ENCODE results near the gene CERK. TPM values are rescaled to one million over a fixed set of nuclear protein-coding genes. Genes with fewer than 3 reads are reported as not detected.

Gene CERK
- total RNA-seq, 1 donor from 2014 or later, result 26.1 TPM

- Histone ChIP-seq H3K4me3 (no peak overlapping the region), H3K9me3 (no peaks in the 10 kb centered on the region), H3K36me3 (peaks cover 8% of the 10 kb centered on the region), H3K27me3 (ENCODE audit: low read depth) (no peaks in the 10 kb centered on the region), H3K4me1 (peaks cover 6% of the 10 kb centered on the region), H3K27ac (no peak overlapping the region)
- intact Hi-C loops (cut with DNase I), result no loop called here
- DNase-seq (no peak), ATAC-seq (peak in 1 of 2 donors; percentile 11)
- TF ChIP-seq CTCF (IDR thresholded peaks at IDR 0.05), result no peak
Observed at GRCh38 chr22:46641811-46642266, 96.2 kb downstream of the CERK start.

DNA sequence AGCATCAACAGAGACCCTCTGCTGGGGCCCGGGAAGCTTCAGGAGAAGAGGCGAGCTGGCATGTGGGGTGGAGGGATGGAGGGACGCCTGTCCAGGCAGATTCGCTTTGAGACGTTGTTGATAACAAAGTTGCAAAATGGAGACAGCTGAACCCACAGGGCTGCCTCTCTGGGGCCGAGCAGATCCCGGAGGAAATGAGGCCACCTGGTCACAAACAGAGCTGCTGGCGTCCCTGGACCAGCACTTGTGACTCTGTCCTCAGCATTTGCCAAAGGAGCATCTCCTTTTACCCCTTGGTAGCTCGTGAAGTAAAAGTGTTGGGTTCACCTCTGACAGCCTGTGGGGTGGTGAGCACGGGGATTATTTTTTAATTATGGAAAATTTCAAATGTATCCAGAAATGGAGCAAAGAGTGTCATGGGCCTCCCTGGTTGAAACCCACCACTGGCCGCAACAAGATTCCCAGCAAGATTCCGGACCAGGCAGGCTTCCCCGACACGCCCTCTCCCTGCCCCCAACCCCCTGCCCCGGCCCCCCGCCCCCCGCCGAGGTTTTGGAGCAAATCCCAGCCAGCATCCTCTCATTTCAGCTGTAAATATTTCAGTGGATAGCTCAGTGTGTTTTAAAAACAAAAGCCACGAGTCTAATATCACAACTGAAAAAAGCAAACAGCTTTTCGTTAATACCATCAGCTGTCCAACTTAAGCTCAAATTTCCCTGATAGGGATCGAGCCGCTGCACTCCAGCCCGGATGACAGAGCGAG is 97.6 kb downstream of the CERK start:
- Histone ChIP-seq H3K4me1 (peaks cover 6% of the 10 kb centered on the region), H3K27ac (no peak overlapping the region), H3K4me3 (no peak overlapping the region), H3K36me3 (peaks cover 8% of the 10 kb centered on the region), H3K27me3 (ENCODE audit: low read depth) (no peaks in the 10 kb centered on the region), H3K9me3 (no peaks in the 10 kb centered on the region)
- DNase-seq, result no peak
- no peak for TF ChIP-seq CTCF (IDR thresholded peaks at IDR 0.05)
- no peak for ATAC-seq
- intact Hi-C loops (cut with DNase I), result no loop called here

- intact Hi-C loops (cut with DNase I), result no loop called here
- ATAC-seq (no peak), DNase-seq (no peak)
- Histone ChIP-seq H3K9me3 (no peaks in the 10 kb centered on the region), H3K36me3 (peaks cover 8% of the 10 kb centered on the region), H3K4me1 (peaks cover 6% of the 10 kb centered on the region), H3K27ac (no peak overlapping the region), H3K27me3 (ENCODE audit: low read depth) (no peaks in the 10 kb centered on the region), H3K4me3 (no peak overlapping the region)
- TF ChIP-seq CTCF (IDR thresholded peaks at IDR 0.05), result no peak
Observed at GRCh38 chr22:46639843-46640242, 98.2 kb downstream of the CERK start.

GRCh38 chr22:46638601-46639431 is 99.2 kb downstream of the CERK start:
- peaks cover 15% of the 10 kb centered on the region for H3K4me1 ChIP-seq
- DNase-seq (peak; percentile 76), ATAC-seq (peak; percentile 43 to 75)
- peaks cover 8% of the 10 kb centered on the region for H3K36me3 ChIP-seq
- H3K27me3 ChIP-seq (ENCODE audit: low read depth), result no peaks in the 10 kb centered on the region
- no peak overlapping the region for H3K27ac ChIP-seq
- TF ChIP-seq CTCF (IDR thresholded peaks at IDR 0.05), result no peak
- H3K9me3 ChIP-seq, result no peaks in the 10 kb centered on the region
- intact Hi-C loops (cut with DNase I), result no loop called here
- no peak overlapping the region for H3K4me3 ChIP-seq

DNA sequence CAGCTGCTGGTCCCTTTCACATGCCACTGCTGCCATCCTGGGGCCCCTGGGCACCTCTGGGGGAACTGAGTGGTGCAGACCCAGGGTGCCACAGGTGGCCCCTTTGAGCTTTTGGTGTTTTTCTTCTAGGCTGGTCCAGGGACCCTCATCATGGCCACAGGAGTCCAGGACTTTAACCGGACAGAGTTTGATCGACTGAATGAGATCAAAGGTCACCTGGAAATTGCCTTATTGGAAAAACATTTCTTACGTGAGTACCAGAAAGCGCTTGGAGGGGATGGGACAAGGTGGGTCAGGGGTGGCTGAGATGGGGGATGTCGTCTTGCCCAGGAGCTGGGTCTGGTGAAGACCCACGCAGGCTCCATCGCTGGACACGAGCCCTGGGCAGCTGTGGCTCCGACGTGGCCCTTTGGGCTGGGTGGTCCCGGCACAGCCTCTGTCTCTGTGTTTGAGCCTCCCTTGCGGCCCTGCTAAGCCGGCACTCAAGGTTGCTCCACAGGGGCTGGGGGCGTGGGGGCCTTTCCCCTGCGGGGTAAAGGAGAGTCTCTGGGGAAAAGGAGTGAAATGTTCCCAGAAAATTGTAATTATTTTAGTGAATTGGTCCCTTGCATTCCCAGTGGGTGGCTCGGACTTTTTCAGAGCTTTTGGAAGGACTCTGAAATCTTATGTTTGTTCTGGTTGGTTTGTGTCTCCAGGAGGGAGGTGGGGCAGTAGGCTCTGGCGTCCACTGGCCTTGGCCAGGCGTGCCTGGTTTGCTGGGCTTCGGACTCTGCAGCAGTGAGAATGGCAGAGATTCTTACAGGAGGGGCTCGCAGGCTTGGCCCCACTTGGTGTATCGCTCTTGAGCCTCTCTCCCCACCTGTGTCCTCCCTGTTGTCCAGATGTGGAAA is 100.1 kb downstream of the CERK start:
- Histone ChIP-seq H3K4me1 (peaks cover 18% of the 10 kb centered on the region), H3K36me3 (peaks cover 8% of the 10 kb centered on the region), H3K27me3 (ENCODE audit: low read depth) (no peaks in the 10 kb centered on the region), H3K4me3 (no peak overlapping the region), H3K9me3 (no peaks in the 10 kb centered on the region), H3K27ac (no peak overlapping the region)
- TF ChIP-seq CTCF (IDR thresholded peaks at IDR 0.05), result no peak
- no peak for DNase-seq
- intact Hi-C loops (cut with DNase I), result no loop called here
- ATAC-seq, result no peak
